ENCODE results near the gene PRDM16.

DNA sequence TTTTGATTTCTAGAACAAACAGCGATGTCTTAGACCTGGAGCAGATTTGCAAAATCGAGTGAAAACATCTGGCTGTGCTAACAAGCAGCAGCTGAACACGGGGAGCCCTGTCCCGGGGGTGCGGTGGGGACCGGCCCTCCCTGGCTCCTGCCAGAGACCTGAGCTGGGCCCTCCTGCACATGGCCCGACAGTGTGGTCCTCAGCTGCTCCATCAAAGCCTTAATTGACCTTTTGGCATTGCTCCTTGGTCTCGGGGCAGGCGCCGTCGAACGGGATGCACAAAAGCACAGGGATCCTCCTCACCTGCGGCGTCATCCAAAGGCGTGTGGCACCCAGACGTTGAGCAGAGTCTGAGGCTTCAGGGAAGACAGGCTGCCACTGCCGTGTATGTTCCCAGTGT lies 73.2 kb downstream of the PRDM16 start:
- TF ChIP-seq, protein P1, sequence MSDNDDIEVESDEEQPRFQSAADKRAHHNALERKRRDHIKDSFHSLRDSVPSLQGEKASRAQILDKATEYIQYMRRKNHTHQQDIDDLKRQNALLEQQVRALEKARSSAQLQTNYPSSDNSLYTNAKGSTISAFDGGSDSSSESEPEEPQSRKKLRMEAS (IDR thresholded peaks at IDR 0.05): no peak
- TF ChIP-seq, protein P2, sequence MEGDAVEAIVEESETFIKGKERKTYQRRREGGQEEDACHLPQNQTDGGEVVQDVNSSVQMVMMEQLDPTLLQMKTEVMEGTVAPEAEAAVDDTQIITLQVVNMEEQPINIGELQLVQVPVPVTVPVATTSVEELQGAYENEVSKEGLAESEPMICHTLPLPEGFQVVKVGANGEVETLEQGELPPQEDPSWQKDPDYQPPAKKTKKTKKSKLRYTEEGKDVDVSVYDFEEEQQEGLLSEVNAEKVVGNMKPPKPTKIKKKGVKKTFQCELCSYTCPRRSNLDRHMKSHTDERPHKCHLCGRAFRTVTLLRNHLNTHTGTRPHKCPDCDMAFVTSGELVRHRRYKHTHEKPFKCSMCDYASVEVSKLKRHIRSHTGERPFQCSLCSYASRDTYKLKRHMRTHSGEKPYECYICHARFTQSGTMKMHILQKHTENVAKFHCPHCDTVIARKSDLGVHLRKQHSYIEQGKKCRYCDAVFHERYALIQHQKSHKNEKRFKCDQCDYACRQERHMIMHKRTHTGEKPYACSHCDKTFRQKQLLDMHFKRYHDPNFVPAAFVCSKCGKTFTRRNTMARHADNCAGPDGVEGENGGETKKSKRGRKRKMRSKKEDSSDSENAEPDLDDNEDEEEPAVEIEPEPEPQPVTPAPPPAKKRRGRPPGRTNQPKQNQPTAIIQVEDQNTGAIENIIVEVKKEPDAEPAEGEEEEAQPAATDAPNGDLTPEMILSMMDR (IDR thresholded peaks at IDR 0.05; ENCODE audit: low read depth, low read length, missing input control): no peak
- TF ChIP-seq EGR1 (IDR thresholded peaks at IDR 0.05; ENCODE audit: low read depth in 2 of 2) (no peak), RAD21 (IDR thresholded peaks at IDR 0.05) (no peak), YY1 (IDR thresholded peaks at IDR 0.05) (no peak), JUND (IDR thresholded peaks at IDR 0.05) (no peak), FOXA1 (IDR thresholded peaks at IDR 0.05) (no peak), SP1 (IDR thresholded peaks at IDR 0.05) (no peak)
- TF ChIP-seq, protein P3, sequence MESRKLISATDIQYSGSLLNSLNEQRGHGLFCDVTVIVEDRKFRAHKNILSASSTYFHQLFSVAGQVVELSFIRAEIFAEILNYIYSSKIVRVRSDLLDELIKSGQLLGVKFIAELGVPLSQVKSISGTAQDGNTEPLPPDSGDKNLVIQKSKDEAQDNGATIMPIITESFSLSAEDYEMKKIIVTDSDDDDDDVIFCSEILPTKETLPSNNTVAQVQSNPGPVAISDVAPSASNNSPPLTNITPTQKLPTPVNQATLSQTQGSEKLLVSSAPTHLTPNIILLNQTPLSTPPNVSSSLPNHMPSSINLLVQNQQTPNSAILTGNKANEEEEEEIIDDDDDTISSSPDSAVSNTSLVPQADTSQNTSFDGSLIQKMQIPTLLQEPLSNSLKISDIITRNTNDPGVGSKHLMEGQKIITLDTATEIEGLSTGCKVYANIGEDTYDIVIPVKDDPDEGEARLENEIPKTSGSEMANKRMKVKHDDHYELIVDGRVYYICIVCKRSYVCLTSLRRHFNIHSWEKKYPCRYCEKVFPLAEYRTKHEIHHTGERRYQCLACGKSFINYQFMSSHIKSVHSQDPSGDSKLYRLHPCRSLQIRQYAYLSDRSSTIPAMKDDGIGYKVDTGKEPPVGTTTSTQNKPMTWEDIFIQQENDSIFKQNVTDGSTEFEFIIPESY (IDR thresholded peaks at IDR 0.05): no peak
- TF ChIP-seq, protein P4, sequence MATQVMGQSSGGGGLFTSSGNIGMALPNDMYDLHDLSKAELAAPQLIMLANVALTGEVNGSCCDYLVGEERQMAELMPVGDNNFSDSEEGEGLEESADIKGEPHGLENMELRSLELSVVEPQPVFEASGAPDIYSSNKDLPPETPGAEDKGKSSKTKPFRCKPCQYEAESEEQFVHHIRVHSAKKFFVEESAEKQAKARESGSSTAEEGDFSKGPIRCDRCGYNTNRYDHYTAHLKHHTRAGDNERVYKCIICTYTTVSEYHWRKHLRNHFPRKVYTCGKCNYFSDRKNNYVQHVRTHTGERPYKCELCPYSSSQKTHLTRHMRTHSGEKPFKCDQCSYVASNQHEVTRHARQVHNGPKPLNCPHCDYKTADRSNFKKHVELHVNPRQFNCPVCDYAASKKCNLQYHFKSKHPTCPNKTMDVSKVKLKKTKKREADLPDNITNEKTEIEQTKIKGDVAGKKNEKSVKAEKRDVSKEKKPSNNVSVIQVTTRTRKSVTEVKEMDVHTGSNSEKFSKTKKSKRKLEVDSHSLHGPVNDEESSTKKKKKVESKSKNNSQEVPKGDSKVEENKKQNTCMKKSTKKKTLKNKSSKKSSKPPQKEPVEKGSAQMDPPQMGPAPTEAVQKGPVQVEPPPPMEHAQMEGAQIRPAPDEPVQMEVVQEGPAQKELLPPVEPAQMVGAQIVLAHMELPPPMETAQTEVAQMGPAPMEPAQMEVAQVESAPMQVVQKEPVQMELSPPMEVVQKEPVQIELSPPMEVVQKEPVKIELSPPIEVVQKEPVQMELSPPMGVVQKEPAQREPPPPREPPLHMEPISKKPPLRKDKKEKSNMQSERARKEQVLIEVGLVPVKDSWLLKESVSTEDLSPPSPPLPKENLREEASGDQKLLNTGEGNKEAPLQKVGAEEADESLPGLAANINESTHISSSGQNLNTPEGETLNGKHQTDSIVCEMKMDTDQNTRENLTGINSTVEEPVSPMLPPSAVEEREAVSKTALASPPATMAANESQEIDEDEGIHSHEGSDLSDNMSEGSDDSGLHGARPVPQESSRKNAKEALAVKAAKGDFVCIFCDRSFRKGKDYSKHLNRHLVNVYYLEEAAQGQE (IDR thresholded peaks at IDR 0.05): no peak
